H1 (cell line): ENCODE measurements around the gene XPNPEP1. TPM values are rescaled to one million over a fixed set of nuclear protein-coding genes. Genes with fewer than 3 reads are reported as not detected.

Experiments
- CEBPB ChIP-seq: IDR thresholded peaks from 2 replicates; pipeline ENCODE4 v1.6.1; 2012; ENCODE audit warnings: low read depth, low read length
- CHD2 ChIP-seq: IDR thresholded peaks from 2 replicates; pipeline ENCODE4 v1.6.1; 2012; ENCODE audit warnings: low read length, improper control_type of control experiment
- CTCF ChIP-seq, 3 experiments: IDR thresholded peaks; 1 replicate in 2 of 3; 2 replicates in 1 of 3; pipeline versions ENCODE4 v1.5.1 to v1.6.1; 2011; ENCODE audit warnings: low read length in 3 of 3, mild to moderate bottlenecking in 3 of 3, inconsistent platforms in 2 of 3, low read depth in 1 of 3, moderate library complexity in 1 of 3; ENCODE audit not compliant: insufficient read depth in 1 of 3; ENCODE audit errors: control extremely low read depth in 1 of 3
- JUND ChIP-seq: IDR thresholded peaks from 2 replicates; pipeline ENCODE4 v1.6.1; 2011; ENCODE audit warnings: mild to moderate bottlenecking, improper control_type of control experiment, low read length
- KDM1A ChIP-seq: fragments of 200-600, 300-600 bp; sonication (generic); IDR thresholded peaks from 2 replicates; pipeline ENCODE4 v1.7.1; 2016; ENCODE audit warnings: mild to moderate bottlenecking, low read length, borderline replicate concordance
- NANOG ChIP-seq: IDR thresholded peaks from 2 replicates; pipeline ENCODE4 v1.6.1; 2011; ENCODE audit warnings: low read length, low read depth, mild to moderate bottlenecking, inconsistent platforms; ENCODE audit not compliant: insufficient read depth, poor library complexity, severe bottlenecking
- polyA plus RNA-seq, 7 experiments: library from polyadenylated mRNA; depleted of rRNA in 3 of 7; stranded (reverse) in 5 of 7; unstranded in 2 of 7; fragments of >200 nt in 5 of 7; fragments of 200-250 nt in 2 of 7; gene quantifications; 1 replicate in 5 of 7; 2 replicates in 1 of 7; 4 replicates in 1 of 7; pipeline versions ENCODE4 v1.2.1 to v1.2.3, GENCODE V29; 2011 to 2013; ENCODE audit warnings: missing spikeins in 2 of 7, mixed read lengths in 2 of 7
- total RNA-seq: library from RNA; stranded (reverse); fragmentation: NEBNext Ultra II Directional; extraction: Animal tissue kit (Norgen Biotek cat#: 25700); gene quantifications from 2 replicates; pipeline ENCODE4 v1.2.1, GENCODE V29; 2021

XPNPEP1 gene
- total and polyA plus RNA-seq, 2 of the 8 experiments (the other 6 are each of a cell fraction or from before 2014, with no cell fraction given): 61.1 to 201 TPM

GRCh38 chr10:109964318-109964717 lies 41.0 kb upstream of the XPNPEP1 start (continued):
- TF ChIP-seq KDM1A: no peak
- no peak for TF ChIP-seq NANOG
- TF ChIP-seq CHD2: no peak
- no peak for TF ChIP-seq CEBPB
- TF ChIP-seq JUND: no peak
- TF ChIP-seq CTCF (IDR thresholded peaks at IDR 0.05; ENCODE audit: control extremely low read depth in 1 of 3, insufficient read depth in 1 of 3, low read depth in 1 of 3, low read length in 3 of 3): no peak
